Measurements from ENCODE around the gene RSPO3. TPM values are rescaled to one million over a fixed set of nuclear protein-coding genes. Genes with fewer than 3 reads are reported as not detected.
"Not testable (repeated sequence)": the region's sequence is repeated elsewhere in the genome, so short reads cannot be mapped to it uniquely, and the experiment has no call there.

The RSPO3 gene
- total RNA-seq, 1 donor from 2014 or later: not detected

DNA sequence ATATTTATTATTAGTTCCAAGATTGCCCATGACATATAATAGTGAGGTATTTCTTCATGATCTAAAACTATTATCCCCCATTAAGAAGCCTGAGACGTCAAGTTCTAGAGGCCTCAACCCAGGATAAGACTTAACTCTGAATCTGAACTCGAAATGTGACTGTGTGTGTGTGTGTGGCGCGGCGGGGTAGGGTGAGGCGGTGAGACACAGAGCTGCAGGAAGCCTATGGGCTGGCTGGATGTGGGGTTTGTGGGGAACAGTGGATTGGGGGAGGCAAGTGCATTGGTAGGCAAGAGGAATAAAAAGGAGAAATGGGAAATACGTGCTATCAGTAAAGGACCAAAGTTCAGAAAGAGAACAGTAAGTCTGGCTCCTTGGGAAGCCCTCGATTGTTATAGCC lies 81.6 kb downstream of the RSPO3 start:
- intact Hi-C loops (cut with micrococcal nuclease): no loop called here

DNA sequence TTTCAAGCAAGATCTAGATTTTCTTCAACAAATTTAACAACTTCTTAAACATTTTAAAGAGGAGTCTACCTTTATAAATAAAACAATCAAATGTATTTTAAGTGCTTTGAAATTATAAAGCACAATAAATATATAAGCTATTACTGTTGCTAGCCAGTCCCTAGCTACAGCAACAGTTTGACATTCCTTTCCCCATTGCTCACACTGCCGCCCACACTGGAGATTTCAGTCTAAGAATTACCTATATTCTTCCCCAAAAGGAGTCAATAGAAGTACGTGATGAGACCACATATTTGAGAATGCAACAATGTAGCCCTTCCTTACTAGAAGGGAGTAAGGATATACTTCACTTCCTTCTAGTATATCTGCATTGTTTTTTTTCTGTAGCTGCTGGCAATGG lies 82.8 kb downstream of the RSPO3 start:
- intact Hi-C loops (cut with micrococcal nuclease): no loop called here

DNA sequence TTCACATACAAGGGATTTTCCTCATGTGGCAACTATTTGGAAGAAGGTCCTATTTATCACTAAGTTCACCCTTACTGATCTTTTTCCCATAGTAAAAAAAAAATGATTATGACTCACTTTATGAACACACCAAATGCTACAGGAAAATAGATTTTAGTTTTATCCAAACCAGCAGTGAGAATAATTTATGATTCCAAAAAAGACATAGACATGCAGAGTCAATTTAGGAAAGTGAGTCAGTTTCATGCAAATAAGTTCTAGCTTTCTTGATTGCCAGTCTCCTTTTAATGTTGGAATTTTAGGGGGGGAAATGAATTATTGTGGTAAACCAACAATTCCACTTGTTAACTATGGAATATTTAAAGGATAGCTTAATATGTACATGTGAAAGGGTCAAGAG lies 84.2 kb downstream of the RSPO3 start:
- intact Hi-C loops (cut with micrococcal nuclease): no loop called here

DNA sequence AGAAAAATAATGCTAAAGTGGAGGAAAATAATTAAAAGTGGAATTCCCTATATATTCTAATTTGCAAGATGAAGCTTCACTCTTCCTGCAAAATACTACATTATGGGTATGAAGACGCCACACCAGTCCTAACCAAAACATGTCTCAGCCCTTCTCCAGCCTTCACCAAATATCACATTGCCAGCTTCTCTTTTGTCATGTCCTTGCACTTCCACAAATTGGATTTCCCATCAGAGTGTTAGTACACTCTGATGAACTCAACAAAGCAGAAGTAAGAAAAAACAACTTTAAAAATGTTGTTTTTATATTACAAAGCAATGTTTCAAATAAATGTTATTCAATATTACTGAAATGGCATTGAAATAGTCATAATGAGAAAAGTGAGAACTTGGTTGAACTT lies 85.8 kb downstream of the RSPO3 start:
- intact Hi-C loops (cut with micrococcal nuclease): no loop called here

DNA sequence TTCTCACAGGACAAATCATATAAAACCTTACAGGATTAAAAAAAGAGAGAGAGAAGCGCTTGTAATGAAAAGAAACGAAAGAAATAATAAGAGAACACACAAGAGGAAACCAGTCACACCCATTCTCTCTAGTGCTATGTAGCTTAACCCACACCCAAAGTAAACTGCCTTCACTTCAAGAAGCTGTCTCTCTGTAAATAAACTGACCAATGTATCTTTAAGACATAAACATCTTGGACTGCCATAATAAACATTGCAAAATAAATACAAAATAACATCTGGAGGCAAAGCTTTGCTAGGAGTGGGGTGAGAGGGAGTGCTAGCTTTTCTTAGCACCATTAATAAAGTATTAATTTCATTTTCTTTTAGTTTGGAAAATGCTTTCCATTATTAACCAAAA lies 86.6 kb downstream of the RSPO3 start:
- intact Hi-C loops (cut with micrococcal nuclease): no loop called here

DNA sequence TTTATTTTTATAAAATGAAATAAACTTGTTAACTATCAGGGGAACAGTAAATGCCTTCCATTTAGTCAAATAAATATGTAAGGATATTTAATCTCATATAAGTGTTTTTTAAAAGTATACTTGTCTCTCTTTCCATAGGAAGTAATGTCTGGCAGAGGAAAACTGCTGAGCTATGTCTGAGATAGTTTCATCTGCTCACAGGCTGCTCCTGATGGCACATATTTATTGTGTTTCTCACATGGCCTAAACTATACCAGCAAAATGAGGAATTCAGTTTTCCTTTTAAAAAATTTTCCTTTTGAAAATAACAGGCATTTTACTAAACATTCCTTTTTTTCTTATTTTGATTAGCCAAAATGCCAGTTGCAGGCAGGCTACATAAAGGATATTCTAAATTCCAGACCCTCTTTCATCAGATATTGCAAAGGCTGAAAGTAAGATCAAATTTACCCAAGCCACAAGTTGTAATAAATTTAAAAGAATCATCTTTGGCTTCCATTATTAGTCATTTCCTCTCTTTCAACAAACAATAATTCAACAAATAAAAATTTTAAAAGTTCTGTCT lies 88.1 kb downstream of the RSPO3 start:
- intact Hi-C loops (cut with micrococcal nuclease): no loop called here

DNA sequence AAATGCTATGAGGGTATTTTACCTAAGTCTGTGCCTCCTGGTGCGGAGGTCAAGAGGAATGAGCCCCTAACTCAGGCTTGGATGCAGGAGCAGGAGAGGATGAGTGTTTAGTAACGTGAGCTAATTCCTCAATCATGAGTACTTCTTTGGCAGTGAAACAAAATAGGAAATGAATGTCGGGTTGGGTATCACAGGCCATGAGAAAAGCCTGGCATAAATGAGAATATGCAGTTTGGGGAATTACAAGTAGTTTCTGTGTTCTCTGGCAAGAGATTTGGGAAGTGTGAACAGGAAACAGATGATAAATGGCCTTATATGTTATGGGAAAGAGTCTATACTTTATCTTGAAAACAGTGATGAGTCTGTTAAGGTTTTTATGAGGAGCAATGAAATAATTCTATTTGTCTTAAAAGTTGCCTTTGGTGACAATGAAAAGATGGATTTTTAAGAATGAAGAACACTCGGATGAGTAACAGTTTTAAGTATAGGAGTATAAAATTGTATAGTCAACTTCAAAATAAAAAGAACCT lies 89.2 kb downstream of the RSPO3 start:
- intact Hi-C loops (cut with micrococcal nuclease): no loop called here

DNA sequence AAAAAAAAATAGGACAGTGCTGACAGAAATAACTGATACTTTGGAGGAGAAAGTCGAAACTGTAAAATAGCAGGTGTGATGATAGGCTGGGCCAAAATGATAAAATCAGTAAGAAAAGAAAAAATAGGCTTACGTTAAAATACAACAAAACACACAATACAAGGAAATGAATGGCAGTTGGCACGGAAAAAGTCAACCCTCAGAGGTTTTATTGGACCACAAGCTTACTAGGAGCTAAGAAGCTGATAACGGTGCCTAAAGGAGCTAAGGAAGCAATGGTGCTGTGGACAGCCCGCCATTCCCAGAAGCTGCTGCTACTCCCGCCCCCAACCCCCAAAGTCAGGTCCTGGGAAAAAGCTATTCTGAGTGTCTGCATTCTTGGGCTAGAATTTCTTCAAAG lies 92.3 kb downstream of the RSPO3 start:
- intact Hi-C loops (cut with micrococcal nuclease): no loop called here

DNA sequence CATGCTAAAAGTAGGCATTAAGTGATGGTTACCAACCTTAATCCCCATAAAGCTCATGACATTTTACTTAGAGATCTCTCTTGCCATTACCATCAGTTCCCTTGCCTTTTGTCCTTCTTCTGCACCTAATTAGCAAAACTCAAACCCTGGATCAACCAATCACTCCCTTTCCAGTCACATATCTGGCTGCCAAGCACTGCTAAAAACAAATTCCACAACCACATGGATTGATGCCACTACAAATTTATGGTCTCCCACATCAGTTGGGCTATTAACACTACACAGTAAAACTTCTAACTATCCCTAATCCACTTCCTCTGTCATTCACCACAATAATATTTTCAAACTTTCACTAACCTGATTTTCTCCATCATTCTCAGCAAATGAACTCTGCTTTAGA lies 93.9 kb downstream of the RSPO3 start:
- intact Hi-C loops (cut with micrococcal nuclease): no loop called here

DNA sequence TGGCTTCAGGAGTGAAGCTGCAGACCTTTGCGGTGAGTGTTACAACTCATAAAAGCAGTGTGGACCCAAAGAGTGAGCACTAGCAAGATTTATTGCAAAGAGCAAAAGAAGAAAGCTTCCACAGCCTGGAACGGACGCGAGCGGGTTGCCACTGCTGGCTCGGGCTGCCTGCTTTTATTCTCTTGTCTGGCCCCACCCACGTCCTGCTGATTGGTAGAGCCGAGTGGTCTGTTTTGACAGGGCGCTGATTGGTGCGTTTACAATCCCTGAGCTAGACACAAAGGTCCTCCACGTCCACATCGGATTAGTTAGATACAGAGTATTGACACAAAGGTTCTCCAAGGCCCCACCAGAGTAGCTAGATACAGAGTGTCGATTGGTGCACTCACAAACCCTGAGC lies 95.6 kb downstream of the RSPO3 start:
- intact Hi-C loops (cut with micrococcal nuclease): not testable (repeated sequence)

DNA sequence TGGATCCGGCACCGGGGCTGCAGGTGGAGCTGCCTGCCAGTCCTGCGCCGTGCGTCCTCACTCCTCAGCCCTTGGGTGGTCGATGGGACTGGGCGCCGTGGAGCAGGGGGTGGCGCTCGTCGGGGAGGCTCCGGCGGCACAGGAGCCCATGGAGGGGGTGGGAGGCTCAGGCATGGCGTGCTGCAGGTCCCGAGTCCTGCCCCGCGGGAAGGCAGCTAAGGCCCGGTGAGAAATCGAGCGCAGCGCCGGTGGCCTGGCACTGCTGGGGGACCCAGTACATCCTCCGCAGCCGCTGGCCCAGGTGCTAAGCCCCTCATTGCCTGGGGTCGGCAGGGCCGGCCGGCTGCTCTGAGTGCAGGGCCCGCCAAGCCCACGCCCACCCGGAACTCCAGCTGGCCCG lies 96.1 kb downstream of the RSPO3 start:
- intact Hi-C loops (cut with micrococcal nuclease): not testable (repeated sequence)

DNA sequence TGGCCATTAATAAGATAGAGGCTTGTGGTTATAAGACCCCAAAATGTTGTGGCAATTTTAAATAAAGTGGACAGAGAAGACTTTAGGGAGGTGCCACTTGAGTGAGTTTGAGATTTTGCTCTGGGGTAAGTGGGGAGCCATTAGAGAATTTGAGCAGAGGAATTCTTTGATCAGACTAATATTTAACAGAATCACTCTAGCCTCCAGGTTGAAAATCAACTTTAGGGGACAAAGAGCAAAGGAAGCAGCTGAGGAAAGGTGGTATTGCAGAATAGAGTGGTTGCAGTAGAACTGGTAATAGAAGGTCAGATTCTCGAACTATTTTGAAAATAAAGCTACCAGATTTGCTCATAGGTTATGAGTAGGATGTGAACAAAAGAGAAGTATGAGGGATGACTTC lies 97.5 kb downstream of the RSPO3 start:
- intact Hi-C loops (cut with micrococcal nuclease): no loop called here

DNA sequence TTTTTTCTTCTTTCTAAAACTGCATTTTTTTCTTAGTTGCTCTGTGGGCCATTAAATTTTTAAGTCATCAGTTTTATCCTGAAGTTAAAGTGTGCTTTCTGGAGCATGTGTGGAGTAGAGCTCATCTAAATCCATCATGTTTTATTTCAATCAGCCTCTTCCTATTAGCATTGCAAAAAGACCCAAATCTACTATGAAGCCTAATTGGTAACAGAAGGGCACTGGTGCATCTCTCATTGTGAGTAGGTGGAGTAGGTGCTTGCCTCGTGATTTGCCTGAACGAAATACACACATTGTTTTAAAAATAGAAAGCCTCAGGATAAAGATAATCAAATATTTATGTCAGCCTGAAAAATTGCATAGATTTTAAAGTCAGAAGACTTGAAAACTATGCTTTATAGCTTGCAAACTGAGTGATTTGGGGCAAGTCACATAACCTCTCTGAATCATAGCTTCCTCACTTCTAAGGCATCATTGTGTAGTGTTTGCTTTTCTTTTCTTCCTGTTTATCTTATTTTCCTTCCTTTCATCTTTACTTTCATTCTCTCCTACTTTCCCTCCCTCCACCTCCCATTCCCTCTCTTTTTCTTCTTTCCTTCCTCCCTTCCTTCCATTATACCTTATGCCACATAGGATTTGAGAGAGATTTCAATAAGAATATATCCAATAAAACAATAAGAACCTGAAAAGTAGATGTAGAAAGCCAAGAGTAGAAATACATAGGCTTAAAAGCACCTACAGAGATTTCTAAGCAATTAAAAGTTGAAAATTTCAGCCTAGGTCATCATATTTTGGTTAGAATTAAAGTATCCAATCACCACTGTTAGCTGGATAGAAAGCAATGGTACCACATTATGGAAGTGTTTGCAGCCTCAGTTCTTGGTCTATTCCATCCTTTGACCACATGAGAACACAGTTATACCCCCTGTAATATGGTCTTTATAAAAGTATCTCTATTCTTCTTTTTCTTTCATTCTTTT lies 98.6 kb downstream of the RSPO3 start:
- intact Hi-C loops (cut with micrococcal nuclease): no loop called here

DNA sequence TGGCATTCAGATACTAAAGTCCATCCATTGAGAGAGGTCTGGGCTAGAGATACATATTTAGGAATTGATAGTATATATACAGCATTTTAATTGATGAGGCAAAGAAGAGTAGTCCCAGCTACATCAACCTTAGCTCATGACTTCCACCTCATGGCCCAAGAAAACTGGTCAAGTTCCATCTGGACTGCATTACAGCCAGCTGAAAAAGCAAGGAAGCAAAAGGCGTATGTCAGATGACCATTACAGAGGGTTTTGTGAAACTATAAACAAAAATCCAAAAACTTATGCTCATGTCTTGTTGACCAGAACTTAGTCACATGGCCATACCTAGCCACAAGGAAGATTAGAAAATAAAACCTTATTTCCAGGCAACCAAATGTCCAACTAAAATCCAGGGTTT lies 101.4 kb downstream of the RSPO3 start:
- intact Hi-C loops (cut with micrococcal nuclease): no loop called here

DNA sequence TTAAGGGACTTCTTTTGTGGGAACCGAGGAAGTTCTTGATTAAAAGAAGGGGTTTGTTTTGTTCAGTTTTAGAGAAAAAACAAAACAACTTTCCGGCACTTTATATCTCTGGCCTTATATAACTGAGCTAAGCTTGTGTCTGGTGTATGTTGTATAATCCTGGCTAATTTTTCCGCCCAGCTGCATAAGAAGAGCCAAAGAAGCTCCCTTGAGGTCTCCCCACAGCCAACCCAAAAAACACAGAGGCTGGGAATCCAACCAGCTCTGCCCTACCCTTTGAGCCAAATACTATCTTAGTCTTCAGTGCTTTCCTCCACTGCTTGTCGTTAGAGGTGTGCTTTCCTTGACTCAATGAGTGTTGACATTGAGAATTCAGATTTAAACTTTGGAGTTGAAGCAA lies 102.7 kb downstream of the RSPO3 start:
- intact Hi-C loops (cut with micrococcal nuclease): no loop called here

DNA sequence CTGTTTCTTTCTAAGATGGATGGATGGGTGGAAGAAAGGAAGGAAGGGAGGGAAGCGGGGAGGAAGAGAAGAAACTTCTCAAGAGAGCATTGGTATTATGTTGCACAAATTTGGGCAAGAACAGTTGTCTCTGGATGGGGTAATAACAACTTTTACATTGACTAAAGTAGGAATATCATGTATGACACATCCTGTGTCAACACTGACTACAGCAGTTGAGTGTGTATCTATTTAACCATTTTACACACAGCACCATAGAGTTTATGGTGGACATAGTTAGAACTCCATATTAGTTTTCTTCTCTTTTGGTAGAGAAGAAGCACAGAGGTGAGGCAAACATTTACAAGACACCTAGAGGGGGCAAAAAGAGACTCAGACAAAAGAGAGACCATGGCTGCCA lies 103.9 kb downstream of the RSPO3 start:
- intact Hi-C loops (cut with micrococcal nuclease): no loop called here

DNA sequence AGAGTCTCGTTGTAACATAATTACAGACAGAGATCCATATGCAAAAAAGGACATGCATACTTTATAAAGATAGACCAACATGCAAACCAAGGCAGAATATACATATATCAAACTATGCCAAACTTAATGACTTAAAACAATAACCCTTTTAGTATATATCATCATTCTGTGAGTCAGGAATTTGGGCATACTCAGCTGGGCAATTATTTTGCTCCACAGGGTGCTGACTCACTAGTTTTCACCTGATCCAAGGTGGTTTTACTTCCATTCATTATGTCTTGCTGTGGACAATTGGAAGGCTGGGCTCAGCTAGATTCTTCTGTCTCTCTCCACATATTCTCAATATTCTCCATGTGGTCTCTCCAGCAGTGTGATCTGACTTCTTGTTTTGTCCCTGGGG lies 107.0 kb downstream of the RSPO3 start:
- intact Hi-C loops (cut with micrococcal nuclease): no loop called here

DNA sequence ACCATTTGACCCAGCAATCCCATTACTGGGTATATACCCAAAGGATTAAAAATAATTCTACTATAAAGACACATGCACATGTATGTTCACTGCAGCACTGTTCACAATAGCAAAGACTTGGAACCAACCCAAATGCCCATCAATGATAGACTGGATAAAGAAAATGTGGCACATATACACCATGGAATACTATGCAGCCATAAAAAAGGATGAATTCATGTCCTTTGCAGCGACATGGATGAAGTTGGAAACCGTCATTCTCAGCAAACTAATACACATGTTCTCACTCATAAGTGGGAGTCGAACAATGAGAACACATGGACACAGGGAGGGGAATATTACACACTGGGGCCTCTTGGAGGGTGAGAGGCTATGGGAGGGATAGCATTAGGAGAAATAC lies 115.3 kb downstream of the RSPO3 start:
- intact Hi-C loops (cut with micrococcal nuclease): not testable (repeated sequence)

DNA sequence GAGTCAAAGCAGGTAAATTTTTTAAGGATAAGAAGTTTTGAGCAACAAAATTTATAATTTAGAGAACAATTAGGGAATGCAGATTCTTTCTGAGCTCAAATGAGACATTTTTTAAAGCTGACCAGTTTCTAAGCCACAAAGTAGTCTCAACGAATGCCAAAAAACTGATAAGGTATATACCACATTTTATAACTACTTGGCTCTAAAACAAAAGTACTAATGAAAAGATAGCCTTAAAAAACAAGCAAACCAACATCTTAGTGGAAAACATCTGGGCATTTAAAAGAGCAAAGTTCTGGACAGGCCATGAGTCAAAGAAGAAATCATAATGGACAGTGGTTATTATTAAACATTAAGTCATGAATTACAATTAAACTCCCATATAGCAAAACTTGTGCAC lies 125.0 kb downstream of the RSPO3 start:
- intact Hi-C loops (cut with micrococcal nuclease): no loop called here
